HEK293 (cell line): ENCODE data around the gene STK32A.

Source experiments
- CTCF ChIP-seq: fragments of 450-650 bp; formaldehyde crosslinking; IDR thresholded peaks from 2 replicates; pipeline ENCODE4 v1.5.1; 2016; ENCODE audit warnings: missing biosample characterization, missing genetic modification characterization
- SP3 ChIP-seq: fragments of 450-650 bp; formaldehyde crosslinking; IDR thresholded peaks from 2 replicates; pipeline ENCODE4 v1.5.1; 2016; ENCODE audit warnings: missing biosample characterization, missing genetic modification characterization
- YY1 ChIP-seq: fragments of 450-650 bp; formaldehyde crosslinking; IDR thresholded peaks from 2 replicates; pipeline ENCODE4 v1.5.1; 2018; ENCODE audit warnings: missing biosample characterization, missing genetic modification characterization
- ZFP37 ChIP-seq: fragments of 450-650 bp; formaldehyde crosslinking; IDR thresholded peaks from 2 replicates; pipeline ENCODE4 v1.5.1; 2016; ENCODE audit warnings: missing biosample characterization, missing genetic modification characterization
- ZNF157 ChIP-seq: fragments of 450-650 bp; formaldehyde crosslinking; IDR thresholded peaks from 2 replicates; pipeline ENCODE4 v1.5.1; 2016; ENCODE audit warnings: missing biosample characterization, missing genetic modification characterization
- ZNF23 ChIP-seq: fragments of 450-650 bp; formaldehyde crosslinking; IDR thresholded peaks from 2 replicates; pipeline ENCODE4 v1.5.1; 2016; ENCODE audit warnings: missing biosample characterization, missing genetic modification characterization, borderline replicate concordance

GRCh38 chr5:147339313-147339712 is 104.5 kb downstream of the STK32A start:
- TF ChIP-seq ZNF157 (tag by site-specific recombination) = no peak
- TF ChIP-seq CTCF (tag by site-specific recombination) = no peak
- no peak for TF ChIP-seq SP3 (tag by site-specific recombination)
- TF ChIP-seq ZNF23 (tag by site-specific recombination) = no peak
- no peak for TF ChIP-seq ZFP37 (tag by site-specific recombination)
- TF ChIP-seq YY1 (tag by site-specific recombination) = no peak
